B cell (primary cell): ENCODE data around the gene ZBTB46.

Experiments
- EZH2 ChIP-seq: IDR thresholded peaks from 2 replicates; pipeline ENCODE4 v1.6.1; 2012; ENCODE audit warnings: borderline replicate concordance, low read depth, mild to moderate bottlenecking, moderate library complexity, low read length; ENCODE audit not compliant: insufficient read depth, poor library complexity, severe bottlenecking
- TF ChIP-seq, protein P1 (sequence below): fragments of 200-600 bp; IDR thresholded peaks from one replicate; pipeline ENCODE4 v1.8.0; 2022; ENCODE audit warnings: antibody characterized with exemption, mild to moderate bottlenecking

DNA sequence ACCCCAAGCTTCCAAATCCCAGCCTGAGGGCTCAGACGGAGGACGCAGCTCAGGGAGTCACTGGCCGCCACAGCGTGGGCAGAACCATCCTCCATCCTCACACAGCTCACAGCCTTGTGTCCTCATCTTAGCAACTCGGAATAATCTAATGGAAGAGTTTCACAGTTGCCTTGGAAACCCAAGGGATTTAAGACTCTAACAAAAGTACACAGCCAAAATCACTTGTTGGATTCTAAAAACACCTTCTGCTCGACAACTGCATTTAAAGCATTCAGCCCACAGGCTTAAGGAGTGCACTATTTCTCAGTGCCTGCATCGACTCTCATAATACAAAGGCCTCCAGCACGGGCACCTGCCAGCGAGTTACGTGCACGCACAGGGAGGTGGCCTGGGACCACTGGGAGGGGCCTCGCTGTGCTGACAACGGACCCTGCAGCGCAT, 45.4 kb downstream of the ZBTB46 start:
- TF ChIP-seq, protein P1, sequence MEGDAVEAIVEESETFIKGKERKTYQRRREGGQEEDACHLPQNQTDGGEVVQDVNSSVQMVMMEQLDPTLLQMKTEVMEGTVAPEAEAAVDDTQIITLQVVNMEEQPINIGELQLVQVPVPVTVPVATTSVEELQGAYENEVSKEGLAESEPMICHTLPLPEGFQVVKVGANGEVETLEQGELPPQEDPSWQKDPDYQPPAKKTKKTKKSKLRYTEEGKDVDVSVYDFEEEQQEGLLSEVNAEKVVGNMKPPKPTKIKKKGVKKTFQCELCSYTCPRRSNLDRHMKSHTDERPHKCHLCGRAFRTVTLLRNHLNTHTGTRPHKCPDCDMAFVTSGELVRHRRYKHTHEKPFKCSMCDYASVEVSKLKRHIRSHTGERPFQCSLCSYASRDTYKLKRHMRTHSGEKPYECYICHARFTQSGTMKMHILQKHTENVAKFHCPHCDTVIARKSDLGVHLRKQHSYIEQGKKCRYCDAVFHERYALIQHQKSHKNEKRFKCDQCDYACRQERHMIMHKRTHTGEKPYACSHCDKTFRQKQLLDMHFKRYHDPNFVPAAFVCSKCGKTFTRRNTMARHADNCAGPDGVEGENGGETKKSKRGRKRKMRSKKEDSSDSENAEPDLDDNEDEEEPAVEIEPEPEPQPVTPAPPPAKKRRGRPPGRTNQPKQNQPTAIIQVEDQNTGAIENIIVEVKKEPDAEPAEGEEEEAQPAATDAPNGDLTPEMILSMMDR, result no peak
- TF ChIP-seq EZH2, result no peak
